Stimulated activated effector memory CD8-positive, alpha-beta T cell treated with anti-CD3 and anti-CD28 coated beads, Interleukin-12 subunit alpha, Interleukin-12 subunit beta, amount 100 ng/mL, for 72 hours (primary cell): Measurements from ENCODE around the gene CPSF4L.
A peak's percentile ranks its signal among the peaks of the same experiment; 100 is the strongest.

Source experiments
- ATAC-seq: fragments of 150-1000 bp; cut with Tn5 transposase; 2 replicates; pipeline ENCODE4 v1.10.0; 2021
- DNase-seq, 2 donors: peaks; one replicate each; pipeline ENCODE4 v3.0.0; 2021 to 2022; ENCODE audit warnings: low spot score in 2 of 2
- H3K27ac Mint-ChIP-seq: one replicate; pipeline ENCODE4 v1.8.0; 2022; ENCODE audit warnings: mild to moderate bottlenecking, mixed read lengths
- H3K36me3 Mint-ChIP-seq: one replicate; pipeline ENCODE4 v1.8.0; 2022; ENCODE audit warnings: mild to moderate bottlenecking, mixed read lengths
- H3K4me1 Mint-ChIP-seq: one replicate; pipeline ENCODE4 v1.8.0; 2022; ENCODE audit warnings: mixed read lengths
- H3K4me3 Mint-ChIP-seq: one replicate; pipeline ENCODE4 v1.8.0; 2022; ENCODE audit warnings: mild to moderate bottlenecking, mixed read lengths
- H3K9me3 Mint-ChIP-seq: one replicate; pipeline ENCODE4 v1.8.0; 2022; ENCODE audit warnings: mixed read lengths

The CPSF4L gene

GRCh38 chr17:73282629-73283028 lies 20.9 kb upstream of the CPSF4L start:
- ATAC-seq, result no peak
- DNase-seq, result no peak

DNA sequence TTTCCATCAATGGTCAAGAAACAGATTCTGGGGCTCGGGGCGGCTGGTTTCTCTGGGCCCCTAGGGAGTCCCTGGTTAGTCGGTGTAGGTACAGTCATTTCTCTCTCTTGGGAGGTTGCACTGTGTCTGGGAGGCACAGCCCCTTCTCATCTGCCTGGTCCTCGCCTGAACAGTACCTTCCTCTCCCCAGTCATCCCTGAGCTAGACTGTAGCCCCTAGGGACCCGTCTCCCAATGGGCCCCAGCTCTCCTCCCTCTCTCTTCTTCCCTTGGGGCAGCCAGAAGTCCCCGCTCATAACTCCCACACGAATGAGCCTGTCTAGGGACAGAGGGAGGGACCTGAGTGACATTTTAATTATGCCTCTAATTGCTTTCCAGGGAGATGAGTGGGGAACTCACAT lies 20.2 kb upstream of the CPSF4L start:
- Mint-ChIP-seq H3K4me3 (no peak overlapping the region), H3K4me1 (no peaks in the 10 kb centered on the region)
- peak; percentile 58 for ATAC-seq

More at GRCh38 chr17:73282629-73283028, 20.9 kb upstream of the CPSF4L start:
- H3K36me3 Mint-ChIP-seq, result no peaks in the 10 kb centered on the region
- H3K27ac Mint-ChIP-seq, result no peak overlapping the region
- no peaks in the 10 kb centered on the region for H3K9me3 Mint-ChIP-seq
- no peaks in the 10 kb centered on the region for H3K4me1 Mint-ChIP-seq
- no peak overlapping the region for H3K4me3 Mint-ChIP-seq

DNA sequence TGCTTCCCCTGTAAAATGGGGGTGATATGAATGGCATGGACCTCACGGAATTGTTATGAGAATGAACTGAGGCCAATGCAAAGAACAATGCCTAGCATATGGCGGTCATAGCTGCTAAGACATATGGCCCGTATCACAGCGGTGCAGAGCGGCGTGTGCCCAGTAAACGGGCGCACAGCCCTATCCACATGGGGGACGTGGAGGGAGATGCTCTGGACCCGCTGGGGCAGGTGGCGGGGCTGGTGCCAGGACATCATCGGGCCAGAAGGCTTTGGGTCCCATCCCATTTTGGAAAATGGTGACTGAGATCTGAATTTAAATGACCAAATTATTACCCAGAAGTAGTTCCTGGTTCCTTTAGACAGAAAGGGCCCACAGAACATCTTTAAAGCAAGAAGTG lies 18.5 kb upstream of the CPSF4L start:
- ATAC-seq (no peak), DNase-seq (no peak)
- H3K36me3 Mint-ChIP-seq, result no peaks in the 10 kb centered on the region
- no peaks in the 10 kb centered on the region for H3K9me3 Mint-ChIP-seq
- H3K4me3 Mint-ChIP-seq, result no peak overlapping the region
- H3K27ac Mint-ChIP-seq, result no peak overlapping the region
- no peaks in the 10 kb centered on the region for H3K4me1 Mint-ChIP-seq

More for the DNA sequence above, 20.2 kb upstream of the CPSF4L start:
- Mint-ChIP-seq H3K27ac (no peak overlapping the region), H3K36me3 (no peaks in the 10 kb centered on the region), H3K9me3 (no peaks in the 10 kb centered on the region)
- DNase-seq, result no peak

DNA sequence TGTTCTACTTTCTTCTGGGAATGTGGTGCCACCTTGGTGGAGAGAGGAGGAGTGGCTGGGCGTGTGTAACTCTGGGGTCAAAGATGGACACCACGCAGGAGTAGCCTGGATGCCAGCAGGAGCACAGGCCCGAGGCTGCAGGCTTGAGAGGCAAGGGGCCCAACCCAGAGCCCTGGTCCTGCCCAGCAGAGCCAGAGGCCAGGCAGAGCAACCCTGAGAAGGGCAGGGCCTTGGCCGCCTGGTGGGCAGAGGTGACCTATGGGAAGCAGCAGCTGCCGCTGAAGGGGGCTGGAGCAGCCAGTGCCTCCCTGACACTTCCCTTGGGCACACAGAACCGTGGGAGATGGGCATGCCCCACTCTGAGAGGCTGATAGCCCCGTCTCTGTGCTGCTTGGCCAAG lies 18.0 kb upstream of the CPSF4L start:
- ATAC-seq, result peak; percentile 9
- no peaks in the 10 kb centered on the region for H3K9me3 Mint-ChIP-seq
- H3K27ac Mint-ChIP-seq, result no peak overlapping the region
- no peaks in the 10 kb centered on the region for H3K4me1 Mint-ChIP-seq
- H3K36me3 Mint-ChIP-seq, result no peaks in the 10 kb centered on the region
- no peak for DNase-seq
- no peak overlapping the region for H3K4me3 Mint-ChIP-seq

DNA sequence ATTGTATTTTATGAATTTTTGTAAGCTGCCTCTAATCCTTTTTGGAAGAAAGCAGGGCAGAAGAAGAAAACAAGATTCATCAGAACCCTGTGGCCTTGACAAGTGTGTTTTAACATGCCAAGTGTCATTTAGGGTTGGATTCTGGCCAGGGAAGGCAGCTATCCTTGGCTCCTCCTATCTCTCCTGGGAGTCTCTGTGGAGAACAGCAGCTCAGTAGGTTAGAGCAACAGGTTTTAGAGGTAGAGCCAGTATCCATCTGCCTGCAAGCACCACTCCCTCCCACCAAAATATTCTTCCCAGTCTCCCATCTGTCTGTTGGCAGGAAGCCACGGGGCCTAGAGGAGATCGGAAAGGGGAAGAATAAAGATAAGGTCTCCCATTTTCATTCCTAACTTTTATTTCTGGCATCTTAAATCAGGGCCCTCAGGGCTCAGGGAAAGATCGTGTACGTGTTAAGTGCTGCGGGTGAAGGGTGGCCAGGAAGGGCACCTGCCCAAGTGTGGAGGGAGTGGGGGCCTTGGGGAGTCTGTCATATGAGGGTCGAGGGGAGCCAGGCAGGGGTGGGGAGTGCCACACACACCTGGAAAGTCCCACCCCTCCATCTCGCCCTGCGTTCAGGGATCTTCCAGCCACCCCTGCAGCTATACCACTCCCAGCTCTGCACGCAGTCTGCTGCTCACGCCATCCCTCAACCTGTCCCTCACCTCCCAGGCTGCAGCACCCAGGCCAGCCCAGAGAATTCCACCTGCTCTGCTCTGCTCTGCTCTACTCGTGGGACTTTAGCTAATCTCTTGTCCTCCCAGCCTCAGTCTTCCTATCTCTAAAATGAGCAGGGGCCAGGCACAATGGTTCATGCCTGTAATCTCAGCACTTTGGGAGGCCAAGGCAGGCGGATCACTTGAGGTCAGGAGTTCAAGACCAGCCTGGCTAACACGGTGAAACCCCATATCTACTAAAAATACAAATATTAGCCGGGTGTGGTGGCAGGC lies 17.1 kb upstream of the CPSF4L start:
- DNase-seq, result no peak
- Mint-ChIP-seq H3K4me1 (no peaks in the 10 kb centered on the region), H3K4me3 (no peak overlapping the region), H3K9me3 (no peaks in the 10 kb centered on the region), H3K36me3 (no peaks in the 10 kb centered on the region), H3K27ac (no peak overlapping the region)
- ATAC-seq, result no peak

- ATAC-seq (no peak), DNase-seq (no peak)
- H3K36me3 Mint-ChIP-seq, result no peaks in the 10 kb centered on the region
- no peak overlapping the region for H3K4me3 Mint-ChIP-seq
- no peak overlapping the region for H3K27ac Mint-ChIP-seq
- H3K4me1 Mint-ChIP-seq, result no peaks in the 10 kb centered on the region
- no peaks in the 10 kb centered on the region for H3K9me3 Mint-ChIP-seq
Observed at GRCh38 chr17:73278049-73278464, 16.4 kb upstream of the CPSF4L start.

DNA sequence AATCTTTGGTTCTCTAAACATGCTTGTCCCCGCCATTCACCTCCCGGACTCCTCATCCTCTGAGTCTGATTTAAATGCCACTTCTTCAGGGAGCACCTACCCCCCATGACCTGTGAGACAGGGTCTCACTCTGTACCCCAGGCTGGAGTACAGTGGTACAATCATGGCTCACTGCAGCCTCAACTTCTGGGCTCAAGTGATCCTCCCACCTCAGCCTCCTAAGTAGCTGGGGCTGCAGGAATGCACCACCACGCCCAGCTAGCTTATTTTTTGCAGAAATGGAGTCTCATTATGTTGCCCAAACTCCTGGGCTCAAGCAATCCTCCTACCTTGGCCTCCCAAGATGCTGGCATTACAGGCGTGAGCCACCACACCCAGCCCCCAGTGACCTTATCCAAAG lies 12.8 kb upstream of the CPSF4L start:
- Mint-ChIP-seq H3K9me3 (no peaks in the 10 kb centered on the region), H3K36me3 (no peaks in the 10 kb centered on the region), H3K4me3 (no peak overlapping the region), H3K4me1 (no peaks in the 10 kb centered on the region), H3K27ac (no peak overlapping the region)
- no peak for ATAC-seq
- no peak for DNase-seq

GRCh38 chr17:73272906-73273218 lies 11.2 kb upstream of the CPSF4L start:
- DNase-seq (no peak), ATAC-seq (no peak)
- Mint-ChIP-seq H3K4me1 (no peaks in the 10 kb centered on the region), H3K27ac (no peak overlapping the region), H3K9me3 (no peaks in the 10 kb centered on the region), H3K36me3 (no peaks in the 10 kb centered on the region), H3K4me3 (no peak overlapping the region)

DNA sequence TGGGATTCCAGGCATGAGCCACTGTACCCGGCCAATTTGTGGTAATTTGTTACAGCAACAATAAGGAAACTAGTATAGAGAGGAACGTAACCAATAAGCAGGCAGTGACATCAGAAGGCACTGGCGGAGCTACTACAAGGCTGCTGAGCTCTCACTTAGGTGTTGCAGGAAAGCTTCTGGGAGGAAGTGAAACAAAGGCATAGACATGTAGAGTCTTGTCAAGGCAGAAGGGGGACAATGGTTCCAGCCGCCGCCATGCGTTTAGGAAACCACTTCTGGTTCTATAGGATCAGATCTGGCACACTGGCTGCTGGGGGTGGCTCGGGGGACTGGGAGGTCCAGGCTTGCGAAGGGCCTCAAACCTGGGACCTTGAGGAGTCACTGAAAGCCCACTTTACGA lies 9.4 kb upstream of the CPSF4L start:
- ATAC-seq, result no peak
- DNase-seq, result no peak
- Mint-ChIP-seq H3K4me1 (no peaks in the 10 kb centered on the region), H3K36me3 (no peaks in the 10 kb centered on the region), H3K9me3 (no peaks in the 10 kb centered on the region), H3K4me3 (no peak overlapping the region), H3K27ac (no peak overlapping the region)

DNA sequence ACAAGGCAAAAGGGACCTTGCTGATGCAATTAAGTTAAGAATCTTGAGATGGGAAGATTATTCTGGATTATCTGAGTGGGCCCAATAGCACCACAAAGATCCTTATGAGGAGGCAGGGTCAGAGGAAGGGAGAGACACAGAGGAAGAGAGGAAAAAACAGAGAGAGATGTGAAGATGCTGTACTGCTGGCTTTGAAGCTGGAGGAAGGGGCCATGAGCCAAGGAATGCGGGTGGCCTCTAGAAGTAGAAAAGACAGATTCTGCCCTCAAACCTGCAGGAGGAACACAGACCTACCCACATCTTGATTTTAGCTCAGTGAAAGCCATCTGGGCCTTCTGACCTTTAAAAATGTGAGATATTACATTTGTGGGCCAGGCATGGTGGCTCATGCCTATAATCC lies 8.1 kb upstream of the CPSF4L start:
- Mint-ChIP-seq H3K9me3 (no peaks in the 10 kb centered on the region), H3K36me3 (no peaks in the 10 kb centered on the region), H3K27ac (no peak overlapping the region), H3K4me3 (no peak overlapping the region), H3K4me1 (no peaks in the 10 kb centered on the region)
- DNase-seq (no peak), ATAC-seq (no peak)

GRCh38 chr17:73269329-73269615 lies 7.6 kb upstream of the CPSF4L start:
- DNase-seq (no peak), ATAC-seq (no peak)
- Mint-ChIP-seq H3K4me1 (no peaks in the 10 kb centered on the region), H3K36me3 (no peaks in the 10 kb centered on the region), H3K27ac (no peak overlapping the region), H3K4me3 (no peak overlapping the region), H3K9me3 (no peaks in the 10 kb centered on the region)

- Mint-ChIP-seq H3K4me1 (no peaks in the 10 kb centered on the region), H3K27ac (no peak overlapping the region), H3K9me3 (no peaks in the 10 kb centered on the region), H3K36me3 (no peaks in the 10 kb centered on the region), H3K4me3 (no peak overlapping the region)
- peak; percentile 62 for ATAC-seq
- DNase-seq, result no peak
Observed at GRCh38 chr17:73268582-73269328, 7.1 kb upstream of the CPSF4L start.

DNA sequence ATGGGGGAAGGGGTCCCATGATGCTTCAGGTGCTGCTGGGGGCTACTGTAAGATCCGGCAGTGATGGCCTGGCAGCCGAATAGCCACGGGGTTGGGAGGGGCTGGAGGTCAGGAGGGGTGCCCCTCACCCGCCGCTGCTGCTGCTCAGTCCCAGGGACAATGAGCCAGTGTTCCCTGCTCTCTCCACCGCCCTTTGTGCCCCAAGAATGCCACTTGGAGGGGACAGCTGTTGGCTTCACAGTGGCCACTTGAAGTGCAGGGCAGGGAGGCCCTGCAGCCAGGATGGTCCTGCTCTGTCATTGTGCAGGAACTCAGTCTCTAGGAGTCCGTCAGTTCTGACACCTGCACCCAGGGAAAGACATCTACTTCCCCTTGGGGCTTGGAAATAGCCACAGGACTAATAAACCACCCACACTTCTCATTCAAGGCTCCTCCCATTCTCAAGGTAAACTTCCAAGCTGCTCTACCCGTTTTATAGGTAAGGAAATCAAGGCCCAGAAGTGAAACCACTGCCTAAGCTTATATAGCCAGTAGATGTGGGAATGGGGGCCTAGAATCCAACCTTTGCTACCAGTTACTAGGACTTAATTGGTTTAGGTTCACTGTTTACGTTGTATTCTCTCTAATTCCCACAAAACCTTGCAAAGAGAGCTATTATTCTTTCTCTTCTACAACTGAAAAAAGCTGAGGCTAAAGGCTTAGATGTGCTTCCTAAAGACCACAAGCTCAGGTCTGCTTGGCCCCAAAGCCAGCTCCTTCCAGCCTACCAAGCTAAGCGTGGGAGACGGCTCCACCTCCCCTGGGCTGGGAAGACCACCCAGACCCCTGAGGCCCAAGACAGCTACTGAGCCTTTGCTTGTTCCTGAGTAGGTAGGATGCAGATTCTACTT lies 6.2 kb upstream of the CPSF4L start:
- Mint-ChIP-seq H3K9me3 (no peaks in the 10 kb centered on the region), H3K36me3 (no peaks in the 10 kb centered on the region), H3K4me1 (no peaks in the 10 kb centered on the region), H3K27ac (no peak overlapping the region), H3K4me3 (no peak overlapping the region)
- DNase-seq, result no peak
- peak; percentile 19 for ATAC-seq

DNA sequence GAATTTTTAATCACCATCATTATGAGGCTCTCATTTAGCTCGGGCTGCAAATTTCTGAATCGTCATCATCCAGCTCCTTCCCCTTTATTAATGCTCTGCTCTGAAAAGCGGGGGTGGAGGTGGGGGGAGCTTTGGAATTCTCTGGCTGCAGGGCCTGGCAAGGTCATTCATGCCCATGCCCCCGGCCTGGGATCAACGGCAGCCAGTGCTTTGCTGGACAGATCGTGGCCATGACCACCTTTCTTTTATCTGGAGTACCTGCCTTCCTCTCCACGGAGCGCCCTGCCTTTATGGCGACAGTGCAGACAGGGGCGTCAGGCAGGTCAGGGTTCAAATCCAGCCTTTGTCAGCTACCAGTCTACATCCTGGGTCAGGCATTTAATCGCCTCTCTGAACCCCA lies 5.1 kb upstream of the CPSF4L start:
- no peak for DNase-seq
- Mint-ChIP-seq H3K27ac (no peak overlapping the region), H3K4me1 (no peaks in the 10 kb centered on the region), H3K4me3 (no peak overlapping the region), H3K36me3 (no peaks in the 10 kb centered on the region), H3K9me3 (no peaks in the 10 kb centered on the region)
- no peak for ATAC-seq
